ENCODE data around the gene PKDCC. TPM values are rescaled to one million over a fixed set of nuclear protein-coding genes. Genes with fewer than 3 reads are reported as not detected.

The PKDCC gene
- total and polyA plus RNA-seq, 2 of the 13 experiments (the other 11 are each of a cell fraction or from before 2014, with no cell fraction given) = 52.6 to 58.8 TPM

GRCh38 chr2:42050010-42050702 lies 2.3 kb downstream of the PKDCC start (continued):
- no peak for TF ChIP-seq ZNF879 (CRISPR knock-in tag; IDR thresholded peaks at IDR 0.05)
- TF ChIP-seq NFYC (CRISPR knock-in tag; IDR thresholded peaks at IDR 0.05) = no peak
- TF ChIP-seq ZNF770 (CRISPR knock-in tag; IDR thresholded peaks at IDR 0.05) = no peak
- TF ChIP-seq ZNF513 (CRISPR knock-in tag; conservative IDR thresholded peaks at IDR 0.05) = no peak
- TF ChIP-seq ZNF12 (CRISPR knock-in tag; IDR thresholded peaks at IDR 0.05) = no peak
- no peak for TF ChIP-seq GFI1 (CRISPR knock-in tag; IDR thresholded peaks at IDR 0.05; ENCODE audit: borderline replicate concordance)
- TF ChIP-seq CREB1 (IDR thresholded peaks at IDR 0.05) = no peak
- TF ChIP-seq CREB1 (CRISPR knock-in tag; IDR thresholded peaks at IDR 0.05) = no peak
- TF ChIP-seq ZSCAN22 (CRISPR knock-in tag; IDR thresholded peaks at IDR 0.05) = no peak
- 0 out of 2 replicates have a peak, but pooled peaks have one; percentile 1 for TF ChIP-seq ZFY (CRISPR knock-in tag; IDR thresholded peaks at IDR 0.05)
- no peak for TF ChIP-seq THAP8 (CRISPR knock-in tag; IDR thresholded peaks at IDR 0.05; ENCODE audit: borderline replicate concordance)
- TF ChIP-seq KAT7 (CRISPR knock-in tag; IDR thresholded peaks at IDR 0.05; ENCODE audit: borderline replicate concordance) = 0 out of 2 replicates have a peak, but pooled peaks have one; percentile 3
- TF ChIP-seq HDAC1 (CRISPR knock-in tag; IDR thresholded peaks at IDR 0.05) = peak; percentile 44; the same call in 1 of the 2 replicates
- TF ChIP-seq ZNF747 (CRISPR knock-in tag; IDR thresholded peaks at IDR 0.05; ENCODE audit: borderline replicate concordance) = peak; percentile 68; the same call in 1 of the 2 replicates
- TF ChIP-seq ZNF407 (CRISPR knock-in tag; IDR thresholded peaks at IDR 0.05; ENCODE audit: not compliant biosample characterization) = no peak
- no peak for TF ChIP-seq CREM (IDR thresholded peaks at IDR 0.05)
- no peak for TF ChIP-seq CREM (CRISPR knock-in tag; IDR thresholded peaks at IDR 0.05)

Data from HepG2 (cell line).